ENCODE results near the gene PIP. TPM values are rescaled to one million over a fixed set of nuclear protein-coding genes. Genes with fewer than 3 reads are reported as not detected.
"Not testable (repeated sequence)": the region's sequence is repeated elsewhere in the genome, so short reads cannot be mapped to it uniquely, and the experiment has no call there.

The PIP gene
- total RNA-seq, 1 experiment from 2014 or later, result not detected

- no peak for DNase-seq (ENCODE audit: low spot score)
These were observed 45.7 kb downstream of the PIP start for GRCh38 chr7:143177374-143178119.

GRCh38 chr7:143180771-143181170, 48.9 kb downstream of the PIP start:
- DNase-seq (ENCODE audit: low spot score), result not testable (repeated sequence)

GRCh38 chr7:143181349-143181748, 49.5 kb downstream of the PIP start:
- no peak for DNase-seq (ENCODE audit: low spot score)

GRCh38 chr7:143183024-143183423, 51.1 kb downstream of the PIP start, which contains the start of gene TAS2R39:
TSS of gene TAS2R39 (plus strand) at chr7:143183419. CDS start at chr7:143183419, 0 bp downstream.
- DNase-seq (ENCODE audit: low spot score), result no peak

- no peak for DNase-seq (ENCODE audit: low spot score)
These were observed 53.7 kb downstream of the PIP start for GRCh38 chr7:143185551-143185950.

GRCh38 chr7:143188994-143189393, 57.1 kb downstream of the PIP start:
- no peak for DNase-seq (ENCODE audit: low spot score)

Other genes starting within 250 kb of the PIP start
- gene TRPV6, start 246.3 kb upstream of the PIP start, total RNA-seq (2014; rRNA removed; shearing (Covaris generic)), result not detected in 2 replicates
- not detected in 2 replicates for gene TRPV5, start 198.3 kb upstream of the PIP start, total RNA-seq (2014; rRNA removed; shearing (Covaris generic))
- not detected in 2 replicates for gene LLCFC1, start 192.6 kb upstream of the PIP start, total RNA-seq (2014; rRNA removed; shearing (Covaris generic))
- 0.21 TPM in 1 of 2 replicates, not detected in the other for gene KEL, start 169.7 kb upstream of the PIP start, total RNA-seq (2014; rRNA removed; shearing (Covaris generic))
- not detected in 2 replicates for gene OR9A2, start 104.9 kb upstream of the PIP start, total RNA-seq (2014; rRNA removed; shearing (Covaris generic))
- not detected in 2 replicates for gene OR6V1, start 79.7 kb upstream of the PIP start, total RNA-seq (2014; rRNA removed; shearing (Covaris generic))
- gene TAS2R39, start 51.3 kb downstream of the PIP start, total RNA-seq (2014; rRNA removed; shearing (Covaris generic)), result not detected in 2 replicates
- not detected in 2 replicates for gene TAS2R40, start 90.0 kb downstream of the PIP start, total RNA-seq (2014; rRNA removed; shearing (Covaris generic))
- 117 and 152 TPM in 2 replicates for gene GSTK1, start 131.4 kb downstream of the PIP start, total RNA-seq (2014; rRNA removed; shearing (Covaris generic))
- gene TMEM139, start 152.9 kb downstream of the PIP start, total RNA-seq (2014; rRNA removed; shearing (Covaris generic)), result 0.62 and 1.2 TPM in 2 replicates
- gene CASP2, start 156.3 kb downstream of the PIP start, total RNA-seq (2014; rRNA removed; shearing (Covaris generic)), result 20.2 and 37.7 TPM in 2 replicates
- not detected in 2 replicates for gene CLCN1, start 184.0 kb downstream of the PIP start, total RNA-seq (2014; rRNA removed; shearing (Covaris generic))
- 2.0 and 3.1 TPM in 2 replicates for gene FAM131B, start 230.6 kb downstream of the PIP start, total RNA-seq (2014; rRNA removed; shearing (Covaris generic))
- 31.2 and 43.3 TPM in 2 replicates for gene ZYX, start 249.3 kb downstream of the PIP start, total RNA-seq (2014; rRNA removed; shearing (Covaris generic))

Data from H4 (cell line).